ENCODE results near the gene PES1. TPM values are rescaled to one million over a fixed set of nuclear protein-coding genes. Genes with fewer than 3 reads are reported as not detected.
A peak's percentile ranks its signal among the peaks of the same experiment; 100 is the strongest.
"Not testable (repeated sequence)": the region's sequence is repeated elsewhere in the genome, so short reads cannot be mapped to it uniquely, and the experiment has no call there.

PES1 gene
- total RNA-seq, 1 experiment from 2014 or later = 111 TPM

DNA sequence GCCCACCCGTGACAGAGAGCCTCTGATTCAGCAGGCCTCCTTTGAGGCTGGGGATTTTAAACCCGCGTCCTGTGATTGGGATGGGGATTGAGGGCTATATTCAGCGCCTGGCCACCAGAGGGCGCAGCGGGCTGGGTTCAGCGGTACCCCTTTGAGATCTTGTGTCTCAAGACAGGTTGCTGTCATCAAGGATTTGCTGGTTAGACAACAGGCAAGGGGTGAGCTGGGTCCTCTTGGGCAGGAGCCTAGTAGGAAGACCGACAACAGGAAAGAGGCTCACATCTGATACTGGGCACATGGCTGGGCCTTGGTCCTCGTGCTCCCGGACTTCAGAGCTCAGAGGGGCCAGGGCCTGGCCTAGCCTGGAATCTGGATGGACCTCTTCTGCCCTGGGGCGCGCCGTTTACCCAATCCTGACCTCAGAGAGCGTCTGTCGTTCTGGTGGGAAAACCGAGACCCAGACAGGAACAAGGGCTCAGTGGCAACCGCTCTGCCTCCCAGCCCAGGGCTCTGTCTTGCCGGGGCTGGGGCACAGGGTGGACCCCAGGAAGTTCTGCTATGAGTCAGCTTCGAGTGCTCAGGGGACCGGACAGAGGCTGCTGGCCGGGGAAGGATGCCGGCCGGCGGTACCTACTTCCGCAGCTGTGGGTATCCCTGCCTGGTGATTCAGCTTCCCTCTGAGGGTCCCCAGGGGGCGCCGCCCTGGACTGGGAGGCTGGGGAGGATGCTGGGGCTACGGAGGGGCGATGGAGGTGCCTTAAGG lies 42.9 kb upstream of the PES1 start:
- no peaks in the 10 kb centered on the region; the same call in 1 of the 2 replicates for H3K36me3 ChIP-seq (ENCODE audit: control insufficient read depth, insufficient read depth, low read length)
- intact Hi-C loops (cut with micrococcal nuclease; ENCODE audit: unreplicated experiment) = loop anchor here (1.0 kb wide), 1 partner anchor 121 kb away; no protein-coding TSS in a partner anchor
- DNase-seq (ENCODE audit: low read depth, low spot score) (peak; percentile 73), ATAC-seq (peak; percentile 74)
- ChIA-PET POLR2A (interaction anchor here (0.6 kb wide), 1 partner anchor 60 kb away, joined by 7 read pairs; the partner anchor contains the start of gene OSBP2), CTCF (interaction anchor here (0.5 to 3.7 kb wide), 9 partner anchors 8 to 287 kb away, joined by 3 to 25 read pairs (median 3); partner anchors contain the start of genes DUSP18 and TCN2)
- H3K27me3 ChIP-seq (ENCODE audit: control insufficient read depth, insufficient read depth, low read length) = no peaks in the 10 kb centered on the region
- in situ Hi-C loops (cut with HindIII; ENCODE audit: low pct_unique_long_range_greater_than_20kb, low sequenced_read_pairs) = no loop called here
- no peaks in the 10 kb centered on the region for H3K9me3 ChIP-seq (ENCODE audit: control insufficient read depth, insufficient read depth, low read depth, low read length)
- TF ChIP-seq, protein P1, sequence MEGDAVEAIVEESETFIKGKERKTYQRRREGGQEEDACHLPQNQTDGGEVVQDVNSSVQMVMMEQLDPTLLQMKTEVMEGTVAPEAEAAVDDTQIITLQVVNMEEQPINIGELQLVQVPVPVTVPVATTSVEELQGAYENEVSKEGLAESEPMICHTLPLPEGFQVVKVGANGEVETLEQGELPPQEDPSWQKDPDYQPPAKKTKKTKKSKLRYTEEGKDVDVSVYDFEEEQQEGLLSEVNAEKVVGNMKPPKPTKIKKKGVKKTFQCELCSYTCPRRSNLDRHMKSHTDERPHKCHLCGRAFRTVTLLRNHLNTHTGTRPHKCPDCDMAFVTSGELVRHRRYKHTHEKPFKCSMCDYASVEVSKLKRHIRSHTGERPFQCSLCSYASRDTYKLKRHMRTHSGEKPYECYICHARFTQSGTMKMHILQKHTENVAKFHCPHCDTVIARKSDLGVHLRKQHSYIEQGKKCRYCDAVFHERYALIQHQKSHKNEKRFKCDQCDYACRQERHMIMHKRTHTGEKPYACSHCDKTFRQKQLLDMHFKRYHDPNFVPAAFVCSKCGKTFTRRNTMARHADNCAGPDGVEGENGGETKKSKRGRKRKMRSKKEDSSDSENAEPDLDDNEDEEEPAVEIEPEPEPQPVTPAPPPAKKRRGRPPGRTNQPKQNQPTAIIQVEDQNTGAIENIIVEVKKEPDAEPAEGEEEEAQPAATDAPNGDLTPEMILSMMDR (IDR thresholded peaks at IDR 0.05) = peak; percentile 91
- TF ChIP-seq SIN3A (IDR thresholded peaks at IDR 0.05; ENCODE audit: borderline replicate concordance, insufficient read depth, low read depth, low read length) (no peak), TCF7L2 (IDR thresholded peaks at IDR 0.05; ENCODE audit: low read depth, low read length) (peak; percentile 80), REST (IDR thresholded peaks at IDR 0.05; ENCODE audit: insufficient read depth in 1 of 2, low read depth in 2 of 2, low read length in 1 of 2) (0 out of 4 replicates have a peak, but pooled peaks of 1 of the 2 experiments have one; percentile 33), POLR2AphosphoS5 (IDR thresholded peaks at IDR 0.05; ENCODE audit: low read depth, low read length) (no peak)
- H3K27ac ChIP-seq (ENCODE audit: low read length) = 0 out of 2 replicates have a peak overlapping the region, but pooled peaks have one; percentile 39
- BruUV-seq (replicated peaks) = no TSS peak
- peaks cover 10% of the 10 kb centered on the region; the same call in 1 of the 2 replicates for H3K4me1 ChIP-seq (ENCODE audit: control insufficient read depth, insufficient read depth, low read length)
- H3K4me3 ChIP-seq (ENCODE audit: low read depth in 2 of 2, low read length in 2 of 2) = peak overlapping the region; percentile 57 to 60

- CTCF ChIA-PET; DNase-seq (ENCODE audit: low read depth, low spot score); H3K36me3 ChIP-seq (ENCODE audit: control insufficient read depth, insufficient read depth, low read length); H3K4me1 ChIP-seq (ENCODE audit: control insufficient read depth, insufficient read depth, low read length); in situ Hi-C loops (cut with HindIII; ENCODE audit: low pct_unique_long_range_greater_than_20kb, low sequenced_read_pairs); H3K9me3 ChIP-seq (ENCODE audit: control insufficient read depth, insufficient read depth, low read depth, low read length); H3K27ac ChIP-seq (ENCODE audit: low read length); H3K27me3 ChIP-seq (ENCODE audit: control insufficient read depth, insufficient read depth, low read length); POLR2A ChIA-PET; H3K4me3 ChIP-seq (ENCODE audit: low read depth in 2 of 2, low read length in 2 of 2); BruUV-seq (replicated peaks); ATAC-seq; intact Hi-C loops (cut with micrococcal nuclease; ENCODE audit: unreplicated experiment): not testable (repeated sequence)
These were observed 39.8 kb upstream of the PES1 start for GRCh38 chr22:30631469-30631868.

- CTCF ChIA-PET = interaction anchor here (0.5 to 1.3 kb wide), 2 partner anchors 33 to 126 kb away, joined by 4 to 6 read pairs; no protein-coding TSS in a partner anchor
- DNase-seq (ENCODE audit: low read depth, low spot score) = no peak
- no peak for TF ChIP-seq TCF7L2 (IDR thresholded peaks at IDR 0.05; ENCODE audit: low read depth, low read length)
- TF ChIP-seq SIN3A (IDR thresholded peaks at IDR 0.05; ENCODE audit: borderline replicate concordance, insufficient read depth, low read depth, low read length) = no peak
- no peak for TF ChIP-seq REST (IDR thresholded peaks at IDR 0.05; ENCODE audit: insufficient read depth in 1 of 2, low read depth in 2 of 2, low read length in 1 of 2)
- TF ChIP-seq, protein P1 (IDR thresholded peaks at IDR 0.05) = no peak
- POLR2A ChIA-PET = no interaction called here
- in situ Hi-C loops (cut with HindIII; ENCODE audit: low pct_unique_long_range_greater_than_20kb, low sequenced_read_pairs) = no loop called here
- Histone ChIP-seq H3K27me3 (ENCODE audit: control insufficient read depth, insufficient read depth, low read length) (no peaks in the 10 kb centered on the region), H3K36me3 (ENCODE audit: control insufficient read depth, insufficient read depth, low read length) (no peaks in the 10 kb centered on the region), H3K4me1 (ENCODE audit: control insufficient read depth, insufficient read depth, low read length) (no peaks in the 10 kb centered on the region), H3K9me3 (ENCODE audit: control insufficient read depth, insufficient read depth, low read depth, low read length) (no peaks in the 10 kb centered on the region), H3K27ac (ENCODE audit: low read length) (no peak overlapping the region), H3K4me3 (ENCODE audit: low read depth in 2 of 2, low read length in 2 of 2) (no peak overlapping the region)
- no TSS peak for BruUV-seq (replicated peaks)
- intact Hi-C loops (cut with micrococcal nuclease; ENCODE audit: unreplicated experiment) = no loop called here
- no peak for ATAC-seq
These were observed 36.8 kb upstream of the PES1 start for GRCh38 chr22:30628491-30628890.
